Tibial artery (tissue), 4 donors: ENCODE data around the gene VSTM2B.

Experiments
- DNase-seq, 2 donors: peaks; one replicate each; pipeline ENCODE4 v3.0.0-alpha.2; 2019
- H3K27ac ChIP-seq, 2 donors: fragments of 200-600 bp; sonication (generic) in 1 of 2; 1 replicate in 1 of 2; 2 replicates in 1 of 2; pipeline ENCODE4 v1.5.1; 2018 to 2019; ENCODE audit warnings: mild to moderate bottlenecking in 1 of 2
- H3K27me3 ChIP-seq, 2 donors: fragments of 200-600 bp; sonication (generic) in 1 of 2; one replicate each; pipeline versions ENCODE4 v1.5.1 to v1.6.0; 2016 to 2019
- H3K36me3 ChIP-seq, 3 donors: fragments of 200-600 bp; sonication (generic) in 2 of 3; one replicate each; pipeline ENCODE4 v1.5.1; 2016 to 2019; ENCODE audit warnings: mild to moderate bottlenecking in 2 of 3
- H3K4me1 ChIP-seq, 4 donors: fragments of 200-600 bp; sonication (generic) in 2 of 4; 1 replicate in 3 of 4; 2 replicates in 1 of 4; pipeline ENCODE4 v1.5.1; 2016 to 2019
- H3K4me3 ChIP-seq, 2 donors: fragments of 200-600 bp; sonication (generic) in 1 of 2; 1 replicate in 1 of 2; 2 replicates in 1 of 2; pipeline ENCODE4 v1.5.1; 2018 to 2019; ENCODE audit warnings: mild to moderate bottlenecking in 2 of 2
- H3K9me3 ChIP-seq, 3 donors: fragments of 200-600 bp; sonication (generic) in 1 of 3; one replicate each; pipeline ENCODE4 v1.5.1; 2016 to 2019
- intact Hi-C: fragments of 100-400 bp; cut with DNase I; formaldehyde crosslinking; loops from one replicate; pipeline ENCODE4 v1.15.0; 2023; ENCODE audit warnings: low total_unique reads
- TF ChIP-seq, protein P1 (sequence below), 2 experiments: fragments of 200-600 bp in 1 of 2; fragments of 450-650 bp in 1 of 2; IDR thresholded peaks; one replicate each; pipeline ENCODE4 v1.5.1; 2017 to 2019; ENCODE audit warnings: antibody characterized with exemption in 2 of 2, mild to moderate bottlenecking in 1 of 2, moderate library complexity in 1 of 2

VSTM2B gene

DNA sequence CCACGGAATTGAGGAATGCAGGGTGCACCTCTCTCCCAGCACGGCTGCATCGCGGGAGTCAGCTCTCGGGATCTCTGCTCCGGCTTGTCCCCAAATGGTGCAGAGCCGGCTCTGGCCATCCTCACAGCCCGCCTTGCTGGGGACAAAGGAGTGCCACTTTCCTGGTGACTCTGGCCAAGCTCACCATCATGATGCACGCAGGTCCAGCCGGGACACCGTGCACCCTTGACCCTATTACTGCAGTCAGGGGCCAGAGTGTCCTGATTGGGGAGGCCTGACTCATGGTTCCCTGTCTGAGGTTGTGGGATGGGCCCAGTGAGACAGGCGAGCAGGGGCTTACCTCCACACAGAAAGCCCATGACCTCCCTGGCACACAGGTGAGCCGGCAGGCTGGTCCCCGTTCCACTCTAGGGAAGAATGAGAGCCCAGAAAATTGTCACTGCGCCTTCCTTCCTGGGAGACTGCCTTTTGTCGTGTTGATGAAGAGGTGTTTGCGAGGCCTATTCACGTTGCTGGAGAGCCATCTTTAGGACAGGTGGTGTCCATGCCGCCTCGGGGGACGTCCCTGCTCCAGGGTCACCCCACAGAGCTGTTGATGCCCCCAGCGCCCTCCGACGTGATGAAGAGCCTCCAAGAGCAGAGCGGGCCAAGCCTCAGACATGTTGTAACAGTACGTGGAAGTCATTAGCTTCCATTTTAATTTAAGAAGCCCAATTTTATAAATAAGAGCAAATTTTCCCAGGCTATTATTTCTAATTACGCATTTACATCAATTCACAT is 18.5 kb upstream of the VSTM2B start:
- H3K27ac ChIP-seq, result no peak overlapping the region
- no peak for DNase-seq
- H3K9me3 ChIP-seq, result no peaks in the 10 kb centered on the region
- peaks cover 0 to 20% of the 10 kb centered on the region in 2 donors for H3K27me3 ChIP-seq
- no peaks in the 10 kb centered on the region for H3K4me1 ChIP-seq
- H3K36me3 ChIP-seq, result no peaks in the 10 kb centered on the region
- TF ChIP-seq, protein P1, sequence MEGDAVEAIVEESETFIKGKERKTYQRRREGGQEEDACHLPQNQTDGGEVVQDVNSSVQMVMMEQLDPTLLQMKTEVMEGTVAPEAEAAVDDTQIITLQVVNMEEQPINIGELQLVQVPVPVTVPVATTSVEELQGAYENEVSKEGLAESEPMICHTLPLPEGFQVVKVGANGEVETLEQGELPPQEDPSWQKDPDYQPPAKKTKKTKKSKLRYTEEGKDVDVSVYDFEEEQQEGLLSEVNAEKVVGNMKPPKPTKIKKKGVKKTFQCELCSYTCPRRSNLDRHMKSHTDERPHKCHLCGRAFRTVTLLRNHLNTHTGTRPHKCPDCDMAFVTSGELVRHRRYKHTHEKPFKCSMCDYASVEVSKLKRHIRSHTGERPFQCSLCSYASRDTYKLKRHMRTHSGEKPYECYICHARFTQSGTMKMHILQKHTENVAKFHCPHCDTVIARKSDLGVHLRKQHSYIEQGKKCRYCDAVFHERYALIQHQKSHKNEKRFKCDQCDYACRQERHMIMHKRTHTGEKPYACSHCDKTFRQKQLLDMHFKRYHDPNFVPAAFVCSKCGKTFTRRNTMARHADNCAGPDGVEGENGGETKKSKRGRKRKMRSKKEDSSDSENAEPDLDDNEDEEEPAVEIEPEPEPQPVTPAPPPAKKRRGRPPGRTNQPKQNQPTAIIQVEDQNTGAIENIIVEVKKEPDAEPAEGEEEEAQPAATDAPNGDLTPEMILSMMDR (IDR thresholded peaks at IDR 0.05), result no peak
- intact Hi-C loops, result no loop called here
- H3K4me3 ChIP-seq, result no peak overlapping the region

DNA sequence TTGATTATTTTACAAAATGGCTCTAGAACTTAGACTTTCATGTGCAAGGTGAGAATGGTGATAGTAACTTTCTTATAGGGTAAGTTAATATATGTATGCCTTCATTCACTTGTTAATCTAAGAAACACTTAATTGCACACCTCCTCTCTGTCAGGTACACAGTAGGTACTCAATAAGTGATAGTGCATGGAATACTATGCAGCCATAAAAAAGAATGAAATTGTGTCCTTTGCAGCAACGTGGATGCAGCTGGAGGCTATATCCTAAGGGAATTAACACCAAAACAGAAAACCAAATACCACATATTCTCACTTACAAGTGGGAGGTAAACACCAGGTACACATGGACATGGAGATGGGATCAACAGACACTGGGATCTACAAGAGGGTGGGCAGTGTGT is 17.6 kb upstream of the VSTM2B start:
- Histone ChIP-seq H3K27me3 (peaks cover 0 to 20% of the 10 kb centered on the region in 2 donors), H3K36me3 (no peaks in the 10 kb centered on the region), H3K9me3 (no peaks in the 10 kb centered on the region), H3K4me3 (no peak overlapping the region), H3K27ac (no peak overlapping the region), H3K4me1 (no peaks in the 10 kb centered on the region)
- DNase-seq, result no peak
- intact Hi-C loops, result no loop called here
- TF ChIP-seq, protein P1 (IDR thresholded peaks at IDR 0.05), result no peak

DNA sequence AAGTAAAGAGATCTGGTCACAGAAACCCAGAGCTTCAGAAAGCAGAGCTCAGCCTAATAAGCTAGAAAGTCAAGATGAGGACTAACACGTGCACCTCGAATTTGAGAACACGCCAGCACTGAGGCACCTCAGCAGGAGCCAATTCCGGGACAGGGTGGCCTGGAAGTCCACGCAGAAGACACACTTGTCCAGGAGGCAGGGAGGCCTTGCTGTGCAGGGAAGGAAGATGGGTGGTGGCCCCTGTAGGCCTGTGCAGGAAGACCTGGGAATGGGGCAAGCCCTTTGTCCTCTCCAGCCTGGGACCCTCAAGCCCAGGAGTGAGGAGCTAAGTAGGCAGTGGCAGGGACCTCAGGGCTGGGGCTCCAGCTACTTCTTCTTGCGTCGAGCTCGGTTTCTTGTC is 16.3 kb upstream of the VSTM2B start:
- H3K9me3 ChIP-seq, result no peaks in the 10 kb centered on the region
- no peak overlapping the region for H3K27ac ChIP-seq
- no peaks in the 10 kb centered on the region for H3K36me3 ChIP-seq
- no peak overlapping the region for H3K4me3 ChIP-seq
- intact Hi-C loops, result no loop called here
- H3K4me1 ChIP-seq, result no peaks in the 10 kb centered on the region
- TF ChIP-seq, protein P1 (IDR thresholded peaks at IDR 0.05), result no peak
- no peak for DNase-seq
- peaks cover 0 to 20% of the 10 kb centered on the region in 2 donors for H3K27me3 ChIP-seq

DNA sequence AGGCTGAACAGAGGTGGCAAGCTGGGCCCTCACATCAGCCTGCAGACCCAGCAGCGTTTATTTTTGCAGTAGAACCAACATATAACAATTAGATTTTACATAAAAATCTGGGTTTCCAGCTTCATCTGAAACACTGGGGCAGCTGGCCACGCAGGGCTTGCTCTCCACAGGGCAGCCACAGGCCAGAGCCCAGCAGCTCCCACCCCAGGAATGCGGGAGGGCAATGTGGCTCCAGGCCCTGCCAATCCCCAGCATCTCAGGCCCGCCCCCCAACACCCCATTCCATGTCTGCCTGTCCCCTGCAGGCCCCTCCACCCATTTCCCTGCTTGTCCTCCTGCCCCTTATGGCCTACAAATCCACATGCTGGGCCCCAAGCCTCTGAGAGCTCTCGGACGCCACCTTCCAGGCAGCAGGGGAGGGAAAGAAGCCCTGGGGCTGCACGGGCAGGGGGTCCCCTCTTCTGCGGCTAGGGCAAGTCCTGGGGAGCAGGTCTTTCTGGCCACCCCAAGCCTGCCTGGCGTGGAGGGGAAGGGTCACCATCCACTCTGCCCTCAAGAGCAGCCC is 15.0 kb upstream of the VSTM2B start:
- intact Hi-C loops, result no loop called here
- Histone ChIP-seq H3K4me1 (no peaks in the 10 kb centered on the region), H3K27ac (no peak overlapping the region), H3K4me3 (no peak overlapping the region), H3K36me3 (no peaks in the 10 kb centered on the region), H3K27me3 (peaks cover 0 to 20% of the 10 kb centered on the region in 2 donors), H3K9me3 (no peaks in the 10 kb centered on the region)
- TF ChIP-seq, protein P1 (IDR thresholded peaks at IDR 0.05), result no peak
- no peak for DNase-seq

DNA sequence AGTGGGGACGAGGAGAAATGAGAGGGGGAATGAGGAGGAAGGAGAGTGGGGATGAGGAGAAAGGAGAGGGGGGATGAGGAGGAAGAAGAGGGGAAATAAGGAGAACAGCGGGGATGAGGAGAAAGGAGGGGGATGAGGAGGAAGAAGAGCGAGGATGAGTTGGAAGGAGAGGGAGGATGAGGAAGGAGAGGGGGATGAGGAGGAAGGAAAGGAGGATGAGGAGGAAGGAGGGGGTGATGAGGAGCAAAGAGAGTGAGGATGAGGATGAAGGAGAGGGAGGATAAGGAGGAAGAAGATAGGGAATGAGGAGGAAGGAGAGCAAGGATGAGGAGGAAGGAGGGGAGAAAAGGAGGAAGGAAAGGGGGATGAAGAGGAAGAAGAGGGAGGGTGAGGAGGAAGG is 14.0 kb upstream of the VSTM2B start:
- peaks cover 0 to 20% of the 10 kb centered on the region in 2 donors for H3K27me3 ChIP-seq
- H3K4me1 ChIP-seq, result no peaks in the 10 kb centered on the region
- DNase-seq, result no peak
- intact Hi-C loops, result no loop called here
- TF ChIP-seq, protein P1 (IDR thresholded peaks at IDR 0.05), result no peak
- no peak overlapping the region for H3K4me3 ChIP-seq
- no peaks in the 10 kb centered on the region for H3K36me3 ChIP-seq
- no peak overlapping the region for H3K27ac ChIP-seq
- H3K9me3 ChIP-seq, result no peaks in the 10 kb centered on the region
